Neural progenitor cell (in vitro differentiated cells): ENCODE results near the gene AFF3. TPM values are rescaled to one million over a fixed set of nuclear protein-coding genes. Genes with fewer than 3 reads are reported as not detected.

ENCODE experiments used
- DNase-seq: peaks from one replicate; pipeline ENCODE4 v3.0.0-alpha.2; 2016; ENCODE audit warnings: low spot score
- H2AFZ ChIP-seq: fragments of 200-600 bp; sonication (generic); replicated peaks from 2 replicates; pipeline ENCODE4 v1.6.1; 2016; ENCODE audit warnings: antibody characterized with exemption
- H3F3A ChIP-seq: fragments of 200-600 bp; sonication (generic); 2 replicates; pipeline ENCODE4 v1.6.1; 2016; ENCODE audit warnings: antibody characterized with exemption, low read depth
- H3K27ac ChIP-seq: fragments of 200-600 bp; sonication (generic); 2 replicates; pipeline ENCODE4 v1.5.1; 2016; ENCODE audit warnings: mild to moderate bottlenecking
- H3K27me3 ChIP-seq: fragments of 200-600 bp; sonication (generic); 2 replicates; pipeline ENCODE4 v1.6.1; 2016; ENCODE audit warnings: mild to moderate bottlenecking, moderate library complexity
- H3K36me3 ChIP-seq: fragments of 200-600 bp; sonication (generic); 2 replicates; pipeline ENCODE4 v1.5.1; 2016
- H3K4me1 ChIP-seq: fragments of 200-600 bp; sonication (generic); 2 replicates; pipeline ENCODE4 v1.6.1; 2016; ENCODE audit warnings: mixed run types
- H3K4me2 ChIP-seq: fragments of 200-600 bp; sonication (generic); 2 replicates; pipeline ENCODE4 v1.6.1; 2016
- H3K4me3 ChIP-seq: fragments of 200-600 bp; sonication (generic); 2 replicates; pipeline ENCODE4 v1.5.1; 2016
- H3K79me2 ChIP-seq: fragments of 200-600 bp; sonication (generic); 2 replicates; pipeline ENCODE4 v1.6.1; 2016; ENCODE audit warnings: low read depth
- H3K9ac ChIP-seq: fragments of 200-600 bp; sonication (generic); 2 replicates; pipeline ENCODE4 v1.6.1; 2016
- H3K9me3 ChIP-seq: fragments of 200-600 bp; sonication (generic); 2 replicates; pipeline ENCODE4 v1.5.1; 2016; ENCODE audit warnings: low read depth
- H4K20me1 ChIP-seq: fragments of 200-600 bp; sonication (generic); 2 replicates; pipeline ENCODE4 v1.6.1; 2016; ENCODE audit warnings: low read depth
- H3K27ac Mint-ChIP-seq: 3 replicates; pipeline ENCODE4 v1.8.0; 2021; ENCODE audit warnings: mixed read lengths
- H3K27me3 Mint-ChIP-seq: 2 replicates; pipeline ENCODE4 v1.8.0; 2022; ENCODE audit warnings: low read depth, mild to moderate bottlenecking, inconsistent platforms, moderate library complexity, mixed read lengths; ENCODE audit not compliant: insufficient read depth
- H3K36me3 Mint-ChIP-seq: 3 replicates; pipeline ENCODE4 v1.8.0; 2021; ENCODE audit warnings: mixed read lengths
- H3K4me1 Mint-ChIP-seq: 3 replicates; pipeline ENCODE4 v1.8.0; 2021; ENCODE audit warnings: mixed read lengths
- H3K4me3 Mint-ChIP-seq: 3 replicates; pipeline ENCODE4 v1.8.0; 2021; ENCODE audit warnings: mild to moderate bottlenecking, moderate library complexity, mixed read lengths
- H3K9me3 Mint-ChIP-seq: 3 replicates; pipeline ENCODE4 v1.8.0; 2020; ENCODE audit warnings: mixed read lengths
- CTCF ChIP-seq: fragments of 200-600 bp; sonication (generic); IDR thresholded peaks from 2 replicates; pipeline ENCODE4 v1.5.1; 2017; ENCODE audit warnings: antibody characterized with exemption, mild to moderate bottlenecking
- EZH2 ChIP-seq: fragments of 200-600 bp; sonication (generic); IDR thresholded peaks from 2 replicates; pipeline ENCODE4 v1.6.1; 2017; ENCODE audit warnings: antibody characterized with exemption, mild to moderate bottlenecking, moderate library complexity
- EZH2phosphoT487 ChIP-seq: fragments of 200-600 bp; sonication (generic); IDR thresholded peaks from 2 replicates; pipeline ENCODE4 v1.6.1; 2017; ENCODE audit warnings: antibody characterized with exemption
- total RNA-seq: library from RNA; depleted of rRNA; stranded (reverse); fragments of >200 nt; gene quantifications from 2 replicates; pipeline ENCODE4 v1.2.3, GENCODE V29; 2015; ENCODE audit warnings: low replicate concordance

The AFF3 gene
- total RNA-seq, 1 donor from 2014 or later: 0.26 TPM

GRCh38 chr2:99827296-99827999 is 314.9 kb downstream of the AFF3 start:
- Histone ChIP-seq H3K27me3 (no peaks in the 10 kb centered on the region), H3K4me1 (peaks cover 8% of the 10 kb centered on the region), H3K4me2 (no peak overlapping the region), H4K20me1 (no peaks in the 10 kb centered on the region), H3F3A (peaks cover 5% of the 10 kb centered on the region), H3K9me3 (no peaks in the 10 kb centered on the region), H3K9ac (no peak overlapping the region), H3K27ac (no peak overlapping the region), H3K4me3 (no peak overlapping the region), H2AFZ (no peak overlapping the region), H3K36me3 (no peaks in the 10 kb centered on the region), H3K79me2 (no peaks in the 10 kb centered on the region)
- no peak overlapping the region for H3K4me3 Mint-ChIP-seq
- TF ChIP-seq EZH2: no peak
- no peak for TF ChIP-seq EZH2phosphoT487
- no peak for TF ChIP-seq CTCF
- peaks cover 5% of the 10 kb centered on the region for H3K27me3 Mint-ChIP-seq
- peaks cover 13% of the 10 kb centered on the region for H3K4me1 Mint-ChIP-seq
- no peak for DNase-seq
- H3K36me3 Mint-ChIP-seq: peaks cover 3% of the 10 kb centered on the region
- no peak overlapping the region for H3K27ac Mint-ChIP-seq
- peaks cover 2% of the 10 kb centered on the region for H3K9me3 Mint-ChIP-seq

- Mint-ChIP-seq H3K27ac (no peak overlapping the region), H3K4me1 (peaks cover 26% of the 10 kb centered on the region), H3K4me3 (no peak overlapping the region), H3K27me3 (peaks cover 5% of the 10 kb centered on the region), H3K36me3 (peaks cover 3% of the 10 kb centered on the region), H3K9me3 (no peaks in the 10 kb centered on the region)
- Histone ChIP-seq H3K27ac (no peak overlapping the region), H3F3A (peaks cover 6% of the 10 kb centered on the region), H3K27me3 (no peaks in the 10 kb centered on the region), H3K9ac (no peak overlapping the region), H3K4me3 (no peak overlapping the region), H3K4me1 (peaks cover 15% of the 10 kb centered on the region), H3K36me3 (no peaks in the 10 kb centered on the region), H3K4me2 (no peak overlapping the region), H3K9me3 (no peaks in the 10 kb centered on the region), H4K20me1 (no peaks in the 10 kb centered on the region), H2AFZ (no peak overlapping the region), H3K79me2 (no peaks in the 10 kb centered on the region)
- TF ChIP-seq EZH2 (no peak), EZH2phosphoT487 (no peak), CTCF (no peak)
- no peak for DNase-seq
Measured at GRCh38 chr2:99825630-99826029, 316.8 kb downstream of the AFF3 start.

DNA sequence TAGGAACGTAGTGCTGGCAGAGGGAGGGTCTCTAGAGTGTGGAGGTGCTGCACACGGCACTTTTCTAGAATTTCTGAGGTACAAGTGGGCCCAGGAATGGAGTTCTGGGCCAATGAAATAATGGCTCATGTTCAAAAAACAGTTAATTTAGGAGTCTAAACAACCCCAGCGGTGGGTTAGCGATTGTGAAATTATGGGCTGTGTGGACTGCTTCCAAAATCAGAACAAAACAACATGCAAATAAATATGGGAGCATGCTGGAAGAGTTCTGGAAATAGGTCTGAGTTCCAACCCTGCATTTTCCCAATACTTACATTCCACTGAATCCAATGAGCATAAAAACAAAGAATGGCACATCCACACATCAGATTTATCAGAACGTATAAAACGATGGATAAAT is 317.6 kb downstream of the AFF3 start:
- Histone ChIP-seq H3K36me3 (no peaks in the 10 kb centered on the region), H3K9ac (no peak overlapping the region), H3K4me2 (no peak overlapping the region), H3K4me3 (no peak overlapping the region), H3K9me3 (no peaks in the 10 kb centered on the region), H3F3A (peaks cover 6% of the 10 kb centered on the region), H3K4me1 (peaks cover 15% of the 10 kb centered on the region), H4K20me1 (no peaks in the 10 kb centered on the region), H2AFZ (no peak overlapping the region), H3K27me3 (no peaks in the 10 kb centered on the region), H3K79me2 (no peaks in the 10 kb centered on the region), H3K27ac (no peak overlapping the region)
- no peak overlapping the region for H3K4me3 Mint-ChIP-seq
- TF ChIP-seq EZH2: no peak
- TF ChIP-seq EZH2phosphoT487: no peak
- no peak for TF ChIP-seq CTCF
- DNase-seq: no peak
- H3K36me3 Mint-ChIP-seq: peaks cover 3% of the 10 kb centered on the region
- H3K4me1 Mint-ChIP-seq: peaks cover 32% of the 10 kb centered on the region
- peaks cover 5% of the 10 kb centered on the region for H3K27me3 Mint-ChIP-seq
- no peaks in the 10 kb centered on the region for H3K9me3 Mint-ChIP-seq
- H3K27ac Mint-ChIP-seq: no peak overlapping the region
